Ishikawa (cell line): ENCODE measurements around the gene HABP2.

Source experiments
- EP300 ChIP-seq: IDR thresholded peaks from 2 replicates; pipeline ENCODE4 v1.6.1; 2012; ENCODE audit warnings: borderline replicate concordance
- TF ChIP-seq, protein P1 (sequence below): IDR thresholded peaks from 2 replicates; pipeline ENCODE4 v1.6.1; 2012

DNA sequence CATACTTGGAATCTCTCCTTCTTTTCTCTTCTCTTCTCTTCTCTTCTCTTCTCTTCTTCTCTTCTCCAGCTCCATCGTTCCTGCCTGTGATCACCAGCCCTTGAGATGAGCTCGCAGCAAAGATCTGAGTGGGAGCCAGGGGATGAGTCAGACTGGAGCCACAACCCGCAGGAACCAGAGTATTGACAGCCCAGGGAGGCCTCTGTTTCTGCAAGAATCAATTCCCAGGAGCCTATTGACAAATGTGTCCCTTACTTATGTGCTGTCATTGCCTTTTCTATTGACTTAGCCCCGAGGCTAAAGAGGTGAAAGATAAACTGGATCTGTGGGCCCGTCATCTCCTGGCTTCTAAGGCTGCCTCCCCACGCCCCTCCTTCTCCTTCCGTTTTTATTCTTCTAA lies 13.1 kb upstream of the HABP2 start:
- no peak for TF ChIP-seq EP300
- TF ChIP-seq, protein P1, sequence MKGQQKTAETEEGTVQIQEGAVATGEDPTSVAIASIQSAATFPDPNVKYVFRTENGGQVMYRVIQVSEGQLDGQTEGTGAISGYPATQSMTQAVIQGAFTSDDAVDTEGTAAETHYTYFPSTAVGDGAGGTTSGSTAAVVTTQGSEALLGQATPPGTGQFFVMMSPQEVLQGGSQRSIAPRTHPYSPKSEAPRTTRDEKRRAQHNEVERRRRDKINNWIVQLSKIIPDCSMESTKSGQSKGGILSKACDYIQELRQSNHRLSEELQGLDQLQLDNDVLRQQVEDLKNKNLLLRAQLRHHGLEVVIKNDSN, result no peak
